ENCODE measurements around the gene MC1R. TPM values are rescaled to one million over a fixed set of nuclear protein-coding genes. Genes with fewer than 3 reads are reported as not detected.
"Not testable (repeated sequence)": the region's sequence is repeated elsewhere in the genome, so short reads cannot be mapped to it uniquely, and the experiment has no call there.

The MC1R gene
- total and polyA plus RNA-seq, 4 donors = 0.19 to 3.3 (median 0.30) TPM

DNA sequence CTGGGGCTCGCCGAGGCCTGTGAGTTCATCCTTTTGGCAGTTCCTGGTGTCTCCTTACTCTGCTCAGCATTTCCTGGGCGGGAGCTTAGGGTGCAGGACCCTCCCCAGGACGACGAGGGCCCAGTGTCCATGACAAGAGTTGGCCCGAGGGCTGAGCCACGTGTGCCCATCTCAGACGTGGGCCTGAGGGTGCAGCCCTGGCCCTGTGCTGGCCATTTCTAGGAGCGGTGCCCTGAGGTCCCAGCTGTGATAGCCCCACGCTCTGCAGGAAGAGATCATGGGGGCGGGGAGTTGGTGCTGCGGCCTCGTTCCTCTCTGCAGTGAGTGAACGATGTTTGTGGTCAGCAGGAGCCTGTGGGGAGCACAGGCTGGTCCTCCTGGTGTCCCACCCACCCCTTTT lies 6.0 kb upstream of the MC1R start:
- WGBS = 86% methylated on average over 14 of the region's 14 CpGs
- H3K9ac ChIP-seq (ENCODE audit: low read depth in 1 of 2, low read length in 2 of 2) = no peak overlapping the region
- no peak overlapping the region for H3K27ac ChIP-seq (ENCODE audit: low read depth in 1 of 2, low read length in 2 of 2)
- H3K9me3 ChIP-seq (ENCODE audit: control insufficient read depth in 4 of 4, low read length in 3 of 4) = no peaks in the 10 kb centered on the region
- peaks cover 8 to 25% (median 8%) of the 10 kb centered on the region in 4 donors for H3K36me3 ChIP-seq (ENCODE audit: control insufficient read depth in 4 of 4, insufficient read depth in 3 of 4, low read depth in 1 of 4, low read length in 3 of 4)
- no peak overlapping the region for H3K4me3 ChIP-seq (ENCODE audit: low read depth in 1 of 3, low read length in 3 of 3)
- no peaks in the 10 kb centered on the region for H3K4me1 ChIP-seq (ENCODE audit: control insufficient read depth in 4 of 4, insufficient read depth in 4 of 4, low read length in 3 of 4)
- no peaks in the 10 kb centered on the region for H3K27me3 ChIP-seq (ENCODE audit: control insufficient read depth in 4 of 4, insufficient read depth in 4 of 4, low read length in 3 of 4)
- TF ChIP-seq, protein P1, sequence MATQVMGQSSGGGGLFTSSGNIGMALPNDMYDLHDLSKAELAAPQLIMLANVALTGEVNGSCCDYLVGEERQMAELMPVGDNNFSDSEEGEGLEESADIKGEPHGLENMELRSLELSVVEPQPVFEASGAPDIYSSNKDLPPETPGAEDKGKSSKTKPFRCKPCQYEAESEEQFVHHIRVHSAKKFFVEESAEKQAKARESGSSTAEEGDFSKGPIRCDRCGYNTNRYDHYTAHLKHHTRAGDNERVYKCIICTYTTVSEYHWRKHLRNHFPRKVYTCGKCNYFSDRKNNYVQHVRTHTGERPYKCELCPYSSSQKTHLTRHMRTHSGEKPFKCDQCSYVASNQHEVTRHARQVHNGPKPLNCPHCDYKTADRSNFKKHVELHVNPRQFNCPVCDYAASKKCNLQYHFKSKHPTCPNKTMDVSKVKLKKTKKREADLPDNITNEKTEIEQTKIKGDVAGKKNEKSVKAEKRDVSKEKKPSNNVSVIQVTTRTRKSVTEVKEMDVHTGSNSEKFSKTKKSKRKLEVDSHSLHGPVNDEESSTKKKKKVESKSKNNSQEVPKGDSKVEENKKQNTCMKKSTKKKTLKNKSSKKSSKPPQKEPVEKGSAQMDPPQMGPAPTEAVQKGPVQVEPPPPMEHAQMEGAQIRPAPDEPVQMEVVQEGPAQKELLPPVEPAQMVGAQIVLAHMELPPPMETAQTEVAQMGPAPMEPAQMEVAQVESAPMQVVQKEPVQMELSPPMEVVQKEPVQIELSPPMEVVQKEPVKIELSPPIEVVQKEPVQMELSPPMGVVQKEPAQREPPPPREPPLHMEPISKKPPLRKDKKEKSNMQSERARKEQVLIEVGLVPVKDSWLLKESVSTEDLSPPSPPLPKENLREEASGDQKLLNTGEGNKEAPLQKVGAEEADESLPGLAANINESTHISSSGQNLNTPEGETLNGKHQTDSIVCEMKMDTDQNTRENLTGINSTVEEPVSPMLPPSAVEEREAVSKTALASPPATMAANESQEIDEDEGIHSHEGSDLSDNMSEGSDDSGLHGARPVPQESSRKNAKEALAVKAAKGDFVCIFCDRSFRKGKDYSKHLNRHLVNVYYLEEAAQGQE (IDR thresholded peaks at IDR 0.05) = no peak
- DNase-seq (ENCODE audit: low spot score) = no peak

DNA sequence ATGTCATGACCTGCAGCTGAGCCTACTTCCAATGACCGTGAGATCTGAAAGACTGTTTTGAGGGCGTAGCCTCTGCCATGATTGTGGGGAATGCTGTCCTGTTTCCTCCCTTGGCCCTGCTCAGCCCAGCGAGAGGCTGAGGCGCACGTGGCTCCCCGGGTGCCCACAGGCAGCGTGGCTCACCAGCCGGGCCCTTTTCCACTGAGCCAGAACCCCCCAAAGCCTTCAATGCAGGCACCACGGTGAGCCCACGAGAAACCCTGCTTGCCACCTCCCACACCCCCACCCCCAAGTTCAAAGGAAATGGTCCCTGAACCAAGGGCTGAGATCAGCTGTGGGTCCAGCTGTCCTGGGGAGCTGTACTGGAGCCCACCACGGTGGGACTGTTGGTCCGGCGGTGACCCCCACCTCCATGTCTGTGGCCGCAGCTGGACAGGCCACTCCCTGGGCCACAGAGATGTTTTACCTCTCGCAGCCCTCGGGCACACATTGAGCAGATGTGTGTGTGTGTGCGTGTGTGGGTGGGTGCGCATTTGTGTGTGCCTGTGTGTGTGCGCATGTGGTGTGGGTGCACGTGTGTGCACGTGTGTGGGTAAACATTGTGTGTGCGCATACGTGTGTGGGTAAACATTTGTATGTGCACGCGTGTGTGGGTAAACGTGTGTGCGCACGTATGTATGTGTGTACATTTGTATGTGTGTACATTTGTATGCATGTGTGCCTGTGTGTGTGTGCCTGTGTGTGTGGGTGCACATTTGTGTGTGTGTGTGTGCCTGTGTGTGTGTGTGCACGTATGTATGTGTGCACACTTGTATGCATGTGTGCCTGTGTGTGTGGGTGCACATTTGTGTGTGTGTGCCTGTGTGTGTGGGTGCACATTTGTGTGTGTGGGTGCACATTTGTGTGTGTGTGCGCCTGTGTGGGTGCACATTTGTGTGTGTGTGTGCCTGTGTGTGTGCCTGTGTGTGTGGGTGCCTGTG lies 5.0 kb upstream of the MC1R start:
- H3K4me1 ChIP-seq (ENCODE audit: control insufficient read depth in 4 of 4, insufficient read depth in 4 of 4, low read length in 3 of 4) = peaks cover 0 to 9% (median 2%) of the 10 kb centered on the region in 4 donors
- H3K36me3 ChIP-seq (ENCODE audit: control insufficient read depth in 4 of 4, insufficient read depth in 3 of 4, low read depth in 1 of 4, low read length in 3 of 4) = peaks cover 8 to 23% (median 8%) of the 10 kb centered on the region in 4 donors
- no peak overlapping the region for H3K9ac ChIP-seq (ENCODE audit: low read depth in 1 of 2, low read length in 2 of 2)
- H3K4me3 ChIP-seq (ENCODE audit: low read depth in 1 of 3, low read length in 3 of 3) = no peak overlapping the region
- no peak for DNase-seq (ENCODE audit: low spot score)
- TF ChIP-seq TAF1 (conservative IDR thresholded peaks at IDR 0.05) = no peak
- TF ChIP-seq FOXA2 (IDR thresholded peaks at IDR 0.05) = no peak
- no peak for TF ChIP-seq GABPA (IDR thresholded peaks at IDR 0.05 in 1 of 2, conservative IDR thresholded peaks at IDR 0.05 in 1 of 2)
- no peak for TF ChIP-seq HNF4A (conservative IDR thresholded peaks at IDR 0.05)
- TF ChIP-seq, protein P2, sequence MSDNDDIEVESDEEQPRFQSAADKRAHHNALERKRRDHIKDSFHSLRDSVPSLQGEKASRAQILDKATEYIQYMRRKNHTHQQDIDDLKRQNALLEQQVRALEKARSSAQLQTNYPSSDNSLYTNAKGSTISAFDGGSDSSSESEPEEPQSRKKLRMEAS (IDR thresholded peaks at IDR 0.05) = no peak
- TF ChIP-seq EGR1 (IDR thresholded peaks at IDR 0.05; ENCODE audit: low read depth in 2 of 2) = no peak
- TF ChIP-seq JUND (IDR thresholded peaks at IDR 0.05) = no peak
- TF ChIP-seq FOXA1 (IDR thresholded peaks at IDR 0.05) = no peak
- TF ChIP-seq RXRA (IDR thresholded peaks at IDR 0.05) = no peak
- no peak for TF ChIP-seq SP1 (IDR thresholded peaks at IDR 0.05)
- TF ChIP-seq, protein P1 (IDR thresholded peaks at IDR 0.05) = no peak
- TF ChIP-seq, protein P3, sequence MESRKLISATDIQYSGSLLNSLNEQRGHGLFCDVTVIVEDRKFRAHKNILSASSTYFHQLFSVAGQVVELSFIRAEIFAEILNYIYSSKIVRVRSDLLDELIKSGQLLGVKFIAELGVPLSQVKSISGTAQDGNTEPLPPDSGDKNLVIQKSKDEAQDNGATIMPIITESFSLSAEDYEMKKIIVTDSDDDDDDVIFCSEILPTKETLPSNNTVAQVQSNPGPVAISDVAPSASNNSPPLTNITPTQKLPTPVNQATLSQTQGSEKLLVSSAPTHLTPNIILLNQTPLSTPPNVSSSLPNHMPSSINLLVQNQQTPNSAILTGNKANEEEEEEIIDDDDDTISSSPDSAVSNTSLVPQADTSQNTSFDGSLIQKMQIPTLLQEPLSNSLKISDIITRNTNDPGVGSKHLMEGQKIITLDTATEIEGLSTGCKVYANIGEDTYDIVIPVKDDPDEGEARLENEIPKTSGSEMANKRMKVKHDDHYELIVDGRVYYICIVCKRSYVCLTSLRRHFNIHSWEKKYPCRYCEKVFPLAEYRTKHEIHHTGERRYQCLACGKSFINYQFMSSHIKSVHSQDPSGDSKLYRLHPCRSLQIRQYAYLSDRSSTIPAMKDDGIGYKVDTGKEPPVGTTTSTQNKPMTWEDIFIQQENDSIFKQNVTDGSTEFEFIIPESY (IDR thresholded peaks at IDR 0.05) = no peak
- TF ChIP-seq, protein P4, sequence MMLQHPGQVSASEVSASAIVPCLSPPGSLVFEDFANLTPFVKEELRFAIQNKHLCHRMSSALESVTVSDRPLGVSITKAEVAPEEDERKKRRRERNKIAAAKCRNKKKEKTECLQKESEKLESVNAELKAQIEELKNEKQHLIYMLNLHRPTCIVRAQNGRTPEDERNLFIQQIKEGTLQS (IDR thresholded peaks at IDR 0.05) = no peak
- TF ChIP-seq NR2F2 (IDR thresholded peaks at IDR 0.05) = no peak
- no peak for TF ChIP-seq YY1 (IDR thresholded peaks at IDR 0.05)
- H3K27me3 ChIP-seq (ENCODE audit: control insufficient read depth in 4 of 4, insufficient read depth in 4 of 4, low read length in 3 of 4) = no peaks in the 10 kb centered on the region
- H3K9me3 ChIP-seq (ENCODE audit: control insufficient read depth in 4 of 4, low read length in 3 of 4) = no peaks in the 10 kb centered on the region
- 87% methylated on average over 30 of the region's 30 CpGs for WGBS
- H3K27ac ChIP-seq (ENCODE audit: low read depth in 1 of 2, low read length in 2 of 2) = no peak overlapping the region

DNA sequence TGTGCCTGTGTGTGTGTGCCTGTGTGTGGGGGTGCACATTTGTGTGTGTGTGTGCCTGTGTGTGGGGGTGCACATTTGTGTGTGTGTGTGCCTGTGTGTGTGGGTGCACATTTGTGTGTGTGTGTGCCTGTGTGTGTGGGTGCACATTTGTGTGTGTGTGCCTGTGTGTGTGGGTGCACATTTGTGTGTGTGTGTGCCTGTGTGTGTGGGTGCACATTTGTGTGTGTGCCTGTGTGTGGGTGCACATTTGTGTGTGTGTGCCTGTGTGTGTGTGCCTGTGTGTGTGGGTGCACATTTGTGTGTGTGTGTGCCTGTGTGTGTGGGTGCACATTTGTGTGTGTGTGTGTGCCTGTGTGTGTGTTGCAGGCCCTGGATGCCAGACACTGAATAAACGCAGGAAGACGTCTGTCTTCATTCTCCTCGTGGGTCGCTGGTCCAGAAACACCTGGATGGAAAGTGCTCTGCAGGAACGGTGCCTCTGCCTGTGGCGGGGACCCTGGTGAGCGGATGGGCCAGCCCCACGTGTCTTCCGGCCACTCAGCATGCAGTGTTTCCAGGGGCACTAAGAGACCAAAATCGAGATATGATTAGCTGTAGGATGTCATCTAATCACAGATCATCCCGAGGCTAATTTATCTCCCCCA lies 3.9 kb upstream of the MC1R start:
- not testable (repeated sequence) for H3K4me1 ChIP-seq (ENCODE audit: control insufficient read depth in 4 of 4, insufficient read depth in 4 of 4, low read length in 3 of 4); H3K9ac ChIP-seq (ENCODE audit: low read depth in 1 of 2, low read length in 2 of 2); H3K9me3 ChIP-seq (ENCODE audit: control insufficient read depth in 4 of 4, low read length in 3 of 4); H3K27me3 ChIP-seq (ENCODE audit: control insufficient read depth in 4 of 4, insufficient read depth in 4 of 4, low read length in 3 of 4); DNase-seq (ENCODE audit: low spot score); H3K4me3 ChIP-seq (ENCODE audit: low read depth in 1 of 3, low read length in 3 of 3); H3K27ac ChIP-seq (ENCODE audit: low read depth in 1 of 2, low read length in 2 of 2)
- 74% methylated on average over 11 of the region's 11 CpGs for WGBS
- H3K36me3 ChIP-seq (ENCODE audit: control insufficient read depth in 4 of 4, insufficient read depth in 3 of 4, low read depth in 1 of 4, low read length in 3 of 4) = peaks cover 8 to 17% (median 8%) of the 10 kb centered on the region in 4 donors
